Endothelial cell of umbilical vein (primary cell): ENCODE results near the gene ANK2. TPM values are rescaled to one million over a fixed set of nuclear protein-coding genes. Genes with fewer than 3 reads are reported as not detected.

Experiments used
- BruUV-seq: library from RNA; stranded (reverse); fragments of 400-500 nt; replicated peaks from 2 replicates; lab custom pipeline; 2021; lab: Mats Ljungman, UMichigan
- CTCF ChIA-PET: fragments of 300-600, 350-600 bp; sonication (Branson Sonifier 250); formaldehyde crosslinking; loops from one replicate; lab custom pipeline; 2021; ENCODE audit warnings: antibody characterized with exemption, inconsistent platforms; lab: Charles Lee
- POLR2A ChIA-PET: fragments of 300-600, 350-600 bp; sonication (Branson Sonifier 250); formaldehyde crosslinking; loops from one replicate; lab custom pipeline; 2021; ENCODE audit warnings: antibody characterized with exemption, inconsistent platforms; lab: Charles Lee
- DNase-seq: peaks from one replicate; pipeline ENCODE4 v3.0.0-alpha.2; 2011; ENCODE audit warnings: low read depth, low spot score
- FAIRE-seq: peaks from 2 replicates; lab custom pipeline; 2011; peaks lifted over from hg19 to GRCh38; lab: Jason Lieb, UNC
- H2AFZ ChIP-seq: 2 replicates; pipeline ENCODE4 v1.6.0; 2012; ENCODE audit warnings: low read depth, low read length, control low read depth, inconsistent platforms
- H3K27ac ChIP-seq: 2 replicates; pipeline ENCODE4 v1.5.1; 2011; ENCODE audit warnings: low read depth, mild to moderate bottlenecking, control low read depth, low read length, moderate library complexity; ENCODE audit not compliant: insufficient read depth
- H3K27me3 ChIP-seq, 2 experiments: 2 replicates each; pipeline versions ENCODE4 v1.6.0 to v1.6.1; 2011; ENCODE audit warnings: low read length in 2 of 2, mixed read lengths in 1 of 2; ENCODE audit not compliant: control insufficient read depth in 2 of 2, insufficient read depth in 2 of 2
- H3K36me3 ChIP-seq, 2 experiments: 2 replicates in 1 of 2; 3 replicates in 1 of 2; pipeline ENCODE4 v1.5.1; 2011; ENCODE audit warnings: low read length in 2 of 2, mild to moderate bottlenecking in 1 of 2, moderate library complexity in 1 of 2; ENCODE audit not compliant: control insufficient read depth in 2 of 2, insufficient read depth in 2 of 2; ENCODE audit errors: extremely low read depth in 1 of 2
- H3K4me1 ChIP-seq: 3 replicates; pipeline ENCODE4 v1.5.1; 2011; ENCODE audit warnings: mild to moderate bottlenecking, low read length; ENCODE audit not compliant: control insufficient read depth, insufficient read depth; ENCODE audit errors: extremely low read depth
- H3K4me2 ChIP-seq: 2 replicates; pipeline ENCODE4 v1.6.1; 2011; ENCODE audit warnings: low read length, control low read depth, mixed read lengths; ENCODE audit not compliant: insufficient read depth
- H3K4me3 ChIP-seq, 3 experiments: fragments of 200-600 bp in 1 of 3; sonication (generic), shearing (Covaris generic) in 1 of 3; replicated peaks in 1 of 3; 2 replicates each; pipeline ENCODE4 v1.5.1; 2011 to 2016; ENCODE audit warnings: control low read depth in 3 of 3, low read length in 3 of 3, mild to moderate bottlenecking in 2 of 3, inconsistent platforms in 1 of 3, low read depth in 1 of 3, moderate library complexity in 1 of 3; ENCODE audit not compliant: insufficient read depth in 1 of 3
- H3K79me2 ChIP-seq: 2 replicates; pipeline ENCODE4 v1.6.0; 2012; ENCODE audit warnings: low read length, inconsistent platforms; ENCODE audit not compliant: control insufficient read depth, insufficient read depth
- H3K9ac ChIP-seq: replicated peaks from 2 replicates; pipeline ENCODE3; 2011; ENCODE audit warnings: low read length, control low read depth; ENCODE audit not compliant: insufficient read depth; ENCODE audit errors: extremely low read depth
- H3K9me1 ChIP-seq: replicated peaks from 3 replicates; pipeline ENCODE4 v1.6.0; 2011; ENCODE audit warnings: mild to moderate bottlenecking, low read length; ENCODE audit not compliant: control insufficient read depth, insufficient read depth; ENCODE audit errors: extremely low read depth
- H3K9me3 ChIP-seq: replicated peaks from 2 replicates; pipeline ENCODE4 v1.5.1; 2012; ENCODE audit warnings: low read length, inconsistent platforms; ENCODE audit not compliant: control insufficient read depth, insufficient read depth
- H4K20me1 ChIP-seq: replicated peaks from 2 replicates; pipeline ENCODE3; 2011; ENCODE audit warnings: mild to moderate bottlenecking, low read length; ENCODE audit not compliant: control insufficient read depth, insufficient read depth; ENCODE audit errors: extremely low read depth
- FOS ChIP-seq: IDR thresholded peaks from 2 replicates; pipeline ENCODE4 v1.6.1; 2011; ENCODE audit warnings: mild to moderate bottlenecking, low read length, moderate library complexity, borderline replicate concordance; ENCODE audit not compliant: insufficient read depth
- GATA2 ChIP-seq: IDR thresholded peaks from 2 replicates; pipeline ENCODE4 v1.7.0; 2011; ENCODE audit warnings: low read depth, mild to moderate bottlenecking, moderate library complexity, mixed read lengths, low read length; ENCODE audit not compliant: insufficient read length, insufficient read depth
- MAX ChIP-seq: IDR thresholded peaks from 2 replicates; pipeline ENCODE4 v1.6.1; 2011; ENCODE audit not compliant: insufficient read depth, insufficient read length
- MYC ChIP-seq: IDR thresholded peaks from one replicate; pipeline ENCODE4 v1.6.1; 2011; ENCODE audit warnings: mild to moderate bottlenecking, low read depth, low read length
- POLR2A ChIP-seq: IDR thresholded peaks from 2 replicates; pipeline ENCODE4 v1.6.1; 2012; ENCODE audit warnings: low read depth, mild to moderate bottlenecking, control low read depth, low read length
- POLR2AphosphoS5 ChIP-seq: IDR thresholded peaks from 2 replicates; pipeline ENCODE4 v1.6.1; 2012; ENCODE audit warnings: low read depth, mild to moderate bottlenecking, control low read depth, low read length, moderate library complexity; ENCODE audit not compliant: insufficient read depth
- dilution Hi-C: fragments of 300-500 bp; cut with MboI; formaldehyde crosslinking; loops from one replicate; pipeline ENCODE4 v1.15.0; 2019; ENCODE audit warnings: low sequenced_read_pairs; ENCODE audit not compliant: extremely low pct_ligation_motif_present
- intact Hi-C: fragments of 100-400 bp; cut with micrococcal nuclease; formaldehyde crosslinking; loops from one replicate; pipeline ENCODE4 v1.10.0; 2022
- polyA plus RNA-seq, 4 experiments: library from polyadenylated mRNA; depleted of rRNA in 3 of 4; stranded (reverse) in 3 of 4; unstranded in 1 of 4; fragments of >200 nt; gene quantifications; 2 replicates each; pipeline versions ENCODE4 v1.2.1 to v1.2.3, GENCODE V29; 2011 to 2012; ENCODE audit warnings: missing spikeins in 1 of 4
- total RNA-seq: library from RNA; stranded (reverse); gene quantifications from 2 replicates; pipeline ENCODE4 v1.2.3, GENCODE V29; 2021

The ANK2 gene
- total and polyA plus RNA-seq, 2 donors (not counting 3 experiments of a cell fraction or from before 2014, with no cell fraction given) = not detected

GRCh38 chr4:113330200-113330599, 280.7 kb downstream of the ANK2 start:
- H3K9me3 ChIP-seq = no peaks in the 10 kb centered on the region
- dilution Hi-C loops = no loop called here
- no peaks in the 10 kb centered on the region for H3K79me2 ChIP-seq
- ChIA-PET CTCF (interaction anchor here (1.3 kb wide), 1 partner anchor 12 kb away, joined by 3 read pairs; no protein-coding TSS in a partner anchor), POLR2A (no interaction called here)
- no peak overlapping the region for H3K4me3 ChIP-seq
- H3K36me3 ChIP-seq = no peaks in the 10 kb centered on the region
- no peak for FAIRE-seq
- no peak overlapping the region for H3K27ac ChIP-seq
- no peak overlapping the region for H2AFZ ChIP-seq
- no TSS peak for BruUV-seq
- intact Hi-C loops = no loop called here
- TF ChIP-seq FOS (no peak), GATA2 (no peak), POLR2AphosphoS5 (no peak), POLR2A (no peak), MYC (no peak), MAX (no peak)
- peaks cover 0 to 2% of the 10 kb centered on the region in 2 experiments for H3K27me3 ChIP-seq
- no peaks in the 10 kb centered on the region for H3K9me1 ChIP-seq
- no peak overlapping the region for H3K4me2 ChIP-seq
- no peak for DNase-seq
- no peaks in the 10 kb centered on the region for H4K20me1 ChIP-seq
- no peak overlapping the region for H3K9ac ChIP-seq
- no peaks in the 10 kb centered on the region for H3K4me1 ChIP-seq

GRCh38 chr4:113331811-113332210, 282.4 kb downstream of the ANK2 start:
- Histone ChIP-seq H3K27me3 (peaks cover 0 to 2% of the 10 kb centered on the region in 2 experiments), H3K27ac (no peak overlapping the region), H3K79me2 (no peaks in the 10 kb centered on the region), H3K4me3 (no peak overlapping the region), H4K20me1 (no peaks in the 10 kb centered on the region), H3K36me3 (no peaks in the 10 kb centered on the region), H3K9ac (no peak overlapping the region), H3K4me1 (no peaks in the 10 kb centered on the region), H3K4me2 (no peak overlapping the region), H3K9me3 (no peaks in the 10 kb centered on the region), H2AFZ (no peak overlapping the region), H3K9me1 (no peaks in the 10 kb centered on the region)
- ChIA-PET CTCF (interaction anchor here (1.2 to 1.5 kb wide), 3 partner anchors 10 to 1327 kb away, joined by 3 read pairs; no protein-coding TSS in a partner anchor), POLR2A (no interaction called here)
- BruUV-seq = no TSS peak
- TF ChIP-seq POLR2A (no peak), FOS (no peak)
- dilution Hi-C loops (no loop called here), intact Hi-C loops (no loop called here)
- no peak for FAIRE-seq
- no peak for DNase-seq
